NCI-H2107 (cell line): Measurements from ENCODE around the gene MCM3.

Experiments
- DNase-seq: peaks from one replicate; lab custom pipeline; 2025; lab: John Stamatoyannopoulos, UW

MCM3 gene

GRCh38 chr6:52303178-52303577 is 18.6 kb upstream of the MCM3 start:
- DNase-seq = no peak

GRCh38 chr6:52301326-52301725 is 16.8 kb upstream of the MCM3 start:
- no peak for DNase-seq

GRCh38 chr6:52300489-52300931 is 16.0 kb upstream of the MCM3 start:
- DNase-seq = no peak

GRCh38 chr6:52299653-52300052 is 15.1 kb upstream of the MCM3 start:
- DNase-seq = no peak

GRCh38 chr6:52297433-52297832 is 12.9 kb upstream of the MCM3 start:
- no peak for DNase-seq

- no peak for DNase-seq
Observed at GRCh38 chr6:52293067-52293466, 8.5 kb upstream of the MCM3 start.

GRCh38 chr6:52288841-52289240 is 4.3 kb upstream of the MCM3 start:
- DNase-seq = no peak

- DNase-seq = no peak
Observed at GRCh38 chr6:52288216-52288615, 3.7 kb upstream of the MCM3 start.

- DNase-seq = no peak
Observed at GRCh38 chr6:52286798-52287432, 2.4 kb upstream of the MCM3 start.

- no peak for DNase-seq
Observed at GRCh38 chr6:52285177-52286068, 881 bp upstream of the MCM3 start.

GRCh38 chr6:52284131-52284459 is 447 bp downstream of the MCM3 start:
- DNase-seq = no peak

- no peak for DNase-seq
Observed at GRCh38 chr6:52283111-52283510, 1.4 kb downstream of the MCM3 start.

- no peak for DNase-seq
Observed at GRCh38 chr6:52276130-52276529, 8.4 kb downstream of the MCM3 start.

- no peak for DNase-seq
Observed at GRCh38 chr6:52271852-52272460, 12.6 kb downstream of the MCM3 start.

GRCh38 chr6:52263709-52264540 is 20.6 kb downstream of the MCM3 start:
- DNase-seq = no peak

- no peak for DNase-seq
Observed at GRCh38 chr6:52262620-52263344, 21.8 kb downstream of the MCM3 start.

GRCh38 chr6:52261229-52261628 is 23.3 kb downstream of the MCM3 start:
- DNase-seq = no peak

- no peak for DNase-seq
Observed at GRCh38 chr6:52260634-52261033, 23.9 kb downstream of the MCM3 start.

GRCh38 chr6:52255434-52255833 is 29.1 kb downstream of the MCM3 start:
- no peak for DNase-seq

- no peak for DNase-seq
Observed at GRCh38 chr6:52254731-52255378, 29.7 kb downstream of the MCM3 start.

- DNase-seq = no peak
Observed at GRCh38 chr6:52253494-52253893, 31.0 kb downstream of the MCM3 start.
